ENCODE measurements around the gene TEAD1. TPM values are rescaled to one million over a fixed set of nuclear protein-coding genes. Genes with fewer than 3 reads are reported as not detected.

TEAD1 gene
- total and polyA plus RNA-seq, 2 experiments from 2014 or later: 24.5 to 103 TPM

GRCh38 chr11:12681466-12681865 is 7.2 kb downstream of the TEAD1 start (continued):
- TF ChIP-seq REST (IDR thresholded peaks at IDR 0.05; ENCODE audit: unreplicated experiment) (no peak), STAT1 (IDR thresholded peaks at IDR 0.05; ENCODE audit: unreplicated experiment) (no peak)

DNA sequence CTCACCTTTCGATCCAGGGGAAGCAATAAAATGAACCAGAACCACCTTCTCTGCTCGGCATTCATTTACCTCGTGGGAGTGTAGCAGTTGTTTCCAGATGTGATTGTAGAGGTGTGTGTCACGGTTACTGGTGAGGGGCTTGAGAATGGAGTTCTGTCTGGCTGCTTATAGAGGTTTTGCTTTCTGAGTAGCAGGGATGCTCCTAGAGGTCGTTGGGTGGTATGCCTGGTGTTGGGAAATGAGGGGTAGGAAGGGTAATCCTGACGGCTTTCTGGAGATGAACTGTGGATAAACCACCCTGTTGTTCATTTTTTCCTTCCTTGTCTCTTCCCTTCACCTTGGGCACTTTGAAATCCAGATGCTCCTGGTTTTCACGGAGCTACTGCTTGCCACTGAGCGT is 8.1 kb downstream of the TEAD1 start:
- Mint-ChIP-seq H3K27ac (no peak overlapping the region), H3K4me3 (peak overlapping the region; percentile 3; the same call in 1 of the 3 replicates), H3K27me3 (ENCODE audit: insufficient read depth, low read depth, poor library complexity) (peaks cover 13% of the 10 kb centered on the region), H3K36me3 (ENCODE audit: low read depth) (peaks cover 6% of the 10 kb centered on the region; the same call in 2 of the 3 replicates), H3K9me3 (no peaks in the 10 kb centered on the region; the same call in 2 of the 3 replicates), H3K4me1 (peaks cover 92% of the 10 kb centered on the region)
- Histone ChIP-seq H2AFZ (no peak overlapping the region), H3K9me2 (ENCODE audit: insufficient read depth) (no peaks in the 10 kb centered on the region), H3K4me2 (peak overlapping the region; percentile 82), H3K27me3 (ENCODE audit: insufficient read depth) (peaks cover 28% of the 10 kb centered on the region), H3K36me3 (ENCODE audit: insufficient read depth) (no peaks in the 10 kb centered on the region), H3F3A (replicated peaks; ENCODE audit: low read depth) (no peaks in the 10 kb centered on the region), H4K20me1 (replicated peaks; ENCODE audit: insufficient read depth) (peaks cover 66% of the 10 kb centered on the region), H3K27ac (ENCODE audit: low read depth) (no peak overlapping the region), H3K4me3 (no peak overlapping the region), H3K79me2 (replicated peaks; ENCODE audit: insufficient read depth) (peaks cover 88% of the 10 kb centered on the region), H3K4me1 (ENCODE audit: insufficient read depth) (peaks cover 92% of the 10 kb centered on the region)
- DNase-seq (ENCODE audit: low spot score) (no peak), ATAC-seq (no peak)
- TF ChIP-seq, protein P1, sequence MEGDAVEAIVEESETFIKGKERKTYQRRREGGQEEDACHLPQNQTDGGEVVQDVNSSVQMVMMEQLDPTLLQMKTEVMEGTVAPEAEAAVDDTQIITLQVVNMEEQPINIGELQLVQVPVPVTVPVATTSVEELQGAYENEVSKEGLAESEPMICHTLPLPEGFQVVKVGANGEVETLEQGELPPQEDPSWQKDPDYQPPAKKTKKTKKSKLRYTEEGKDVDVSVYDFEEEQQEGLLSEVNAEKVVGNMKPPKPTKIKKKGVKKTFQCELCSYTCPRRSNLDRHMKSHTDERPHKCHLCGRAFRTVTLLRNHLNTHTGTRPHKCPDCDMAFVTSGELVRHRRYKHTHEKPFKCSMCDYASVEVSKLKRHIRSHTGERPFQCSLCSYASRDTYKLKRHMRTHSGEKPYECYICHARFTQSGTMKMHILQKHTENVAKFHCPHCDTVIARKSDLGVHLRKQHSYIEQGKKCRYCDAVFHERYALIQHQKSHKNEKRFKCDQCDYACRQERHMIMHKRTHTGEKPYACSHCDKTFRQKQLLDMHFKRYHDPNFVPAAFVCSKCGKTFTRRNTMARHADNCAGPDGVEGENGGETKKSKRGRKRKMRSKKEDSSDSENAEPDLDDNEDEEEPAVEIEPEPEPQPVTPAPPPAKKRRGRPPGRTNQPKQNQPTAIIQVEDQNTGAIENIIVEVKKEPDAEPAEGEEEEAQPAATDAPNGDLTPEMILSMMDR (conservative IDR thresholded peaks at IDR 0.05; ENCODE audit: low read depth in 2 of 2): peak in 1 of 2 experiments; percentile 18; a peak in 1 of 4 replicates
- TF ChIP-seq JUNB (IDR thresholded peaks at IDR 0.05; ENCODE audit: unreplicated experiment): no peak

GRCh38 chr11:12682737-12683500 is 8.7 kb downstream of the TEAD1 start:
- H3K27me3 Mint-ChIP-seq (ENCODE audit: insufficient read depth, low read depth, poor library complexity): peaks cover 13% of the 10 kb centered on the region
- Histone ChIP-seq H3K27me3 (ENCODE audit: insufficient read depth) (peaks cover 29% of the 10 kb centered on the region), H3K4me2 (peak overlapping the region; percentile 82), H3K9me2 (ENCODE audit: insufficient read depth) (no peaks in the 10 kb centered on the region), H3K4me3 (no peak overlapping the region), H4K20me1 (replicated peaks; ENCODE audit: insufficient read depth) (peaks cover 63% of the 10 kb centered on the region), H3F3A (replicated peaks; ENCODE audit: low read depth) (no peaks in the 10 kb centered on the region), H3K27ac (ENCODE audit: low read depth) (no peak overlapping the region), H2AFZ (no peak overlapping the region), H3K79me2 (replicated peaks; ENCODE audit: insufficient read depth) (peaks cover 88% of the 10 kb centered on the region), H3K4me1 (ENCODE audit: insufficient read depth) (peaks cover 91% of the 10 kb centered on the region), H3K36me3 (ENCODE audit: insufficient read depth) (no peaks in the 10 kb centered on the region)
- H3K4me3 Mint-ChIP-seq: peak overlapping the region; percentile 5; the same call in 1 of the 3 replicates
- no peak for ATAC-seq
- TF ChIP-seq REST (IDR thresholded peaks at IDR 0.05; ENCODE audit: unreplicated experiment) (no peak), POLR2AphosphoS5 (IDR thresholded peaks at IDR 0.05; ENCODE audit: low read depth) (no peak)
- TF ChIP-seq, protein P2, sequence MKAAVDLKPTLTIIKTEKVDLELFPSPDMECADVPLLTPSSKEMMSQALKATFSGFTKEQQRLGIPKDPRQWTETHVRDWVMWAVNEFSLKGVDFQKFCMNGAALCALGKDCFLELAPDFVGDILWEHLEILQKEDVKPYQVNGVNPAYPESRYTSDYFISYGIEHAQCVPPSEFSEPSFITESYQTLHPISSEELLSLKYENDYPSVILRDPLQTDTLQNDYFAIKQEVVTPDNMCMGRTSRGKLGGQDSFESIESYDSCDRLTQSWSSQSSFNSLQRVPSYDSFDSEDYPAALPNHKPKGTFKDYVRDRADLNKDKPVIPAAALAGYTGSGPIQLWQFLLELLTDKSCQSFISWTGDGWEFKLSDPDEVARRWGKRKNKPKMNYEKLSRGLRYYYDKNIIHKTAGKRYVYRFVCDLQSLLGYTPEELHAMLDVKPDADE (IDR thresholded peaks at IDR 0.05): no peak
- peaks cover 92% of the 10 kb centered on the region for H3K4me1 Mint-ChIP-seq
- no peak for DNase-seq (ENCODE audit: low spot score)
- H3K27ac Mint-ChIP-seq: no peak overlapping the region; the same call in 1 of the 2 replicates
- no peaks in the 10 kb centered on the region; the same call in 2 of the 3 replicates for H3K9me3 Mint-ChIP-seq
- H3K36me3 Mint-ChIP-seq (ENCODE audit: low read depth): peaks cover 6% of the 10 kb centered on the region; the same call in 2 of the 3 replicates
